IPS-NIHi11 (cell line): ENCODE results near the gene MINPP1.

ENCODE experiments used
- DNase-seq: peaks from one replicate; pipeline ENCODE4 v3.0.0; 2012; ENCODE audit warnings: mixed read lengths, low spot score

Gene MINPP1

DNA sequence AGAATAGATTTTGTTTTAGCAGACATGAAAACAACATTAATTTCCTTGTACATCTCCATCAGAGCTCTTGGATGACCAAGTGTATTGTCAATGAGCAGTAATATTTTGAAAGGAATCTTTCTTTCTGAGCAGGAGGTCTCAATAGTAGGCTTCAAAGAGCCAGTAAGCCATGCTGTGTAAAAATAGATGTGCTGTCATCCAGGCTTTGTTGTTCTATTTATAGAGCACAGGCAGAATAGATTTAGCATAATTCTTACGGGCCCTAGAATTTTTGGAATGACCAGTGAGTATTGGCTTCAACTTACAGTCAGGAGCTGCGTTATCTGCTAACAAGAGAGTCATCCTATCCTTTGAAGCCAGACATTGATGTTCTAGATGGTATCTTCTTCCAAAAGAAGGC is 19.0 kb downstream of the MINPP1 start:
- no peak for DNase-seq

DNA sequence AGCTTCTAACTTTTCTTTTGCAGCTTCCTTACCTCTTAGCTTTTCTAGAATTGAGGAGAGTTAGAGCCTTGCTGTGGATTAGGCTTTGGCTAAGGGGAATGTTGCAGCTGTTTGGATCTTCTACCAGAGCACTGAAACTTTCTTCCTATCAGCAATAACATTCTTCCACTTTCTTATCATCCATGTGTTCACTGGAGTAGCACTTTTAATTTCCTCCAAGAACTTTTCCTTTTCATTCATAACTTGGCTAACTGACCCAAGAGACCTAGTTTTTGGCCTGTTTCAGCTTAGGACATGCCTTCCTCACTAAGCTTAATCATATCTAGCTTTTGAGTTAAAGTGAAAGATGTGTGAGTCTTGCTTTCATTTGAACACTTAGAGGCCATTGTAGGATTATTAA is 19.6 kb downstream of the MINPP1 start:
- no peak for DNase-seq

DNA sequence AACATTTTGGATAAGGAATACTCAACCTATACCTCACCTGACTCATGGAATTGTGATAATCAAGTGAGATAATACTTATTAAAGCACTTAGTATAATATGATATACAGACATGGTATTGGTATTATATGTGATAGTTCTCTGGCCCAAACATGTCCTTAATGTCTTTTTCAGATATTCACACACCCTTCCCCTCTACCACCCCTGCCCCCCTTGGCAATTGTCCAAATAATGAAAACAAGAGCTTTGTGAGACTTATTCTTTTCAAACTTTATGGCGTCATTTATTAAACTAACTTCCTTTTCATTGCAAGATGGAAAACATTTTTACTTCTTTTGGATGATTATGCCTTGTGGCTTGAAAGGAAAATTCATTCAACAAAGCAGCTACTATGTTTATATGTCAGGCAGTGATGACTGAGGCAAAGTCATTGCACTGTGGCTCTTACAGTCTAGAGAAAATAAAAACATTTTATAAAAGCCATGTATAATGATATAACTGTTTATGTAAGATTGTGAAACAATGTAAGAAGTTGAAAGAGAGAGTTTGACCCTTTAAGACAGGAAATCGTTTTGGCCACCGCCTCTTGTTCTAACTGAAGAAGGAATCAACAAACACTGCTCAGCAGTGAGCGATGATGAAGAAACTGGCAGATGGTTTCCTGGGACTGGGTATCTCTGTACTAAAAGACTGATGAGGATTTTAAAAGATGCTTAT is 27.4 kb downstream of the MINPP1 start:
- DNase-seq, result no peak

DNA sequence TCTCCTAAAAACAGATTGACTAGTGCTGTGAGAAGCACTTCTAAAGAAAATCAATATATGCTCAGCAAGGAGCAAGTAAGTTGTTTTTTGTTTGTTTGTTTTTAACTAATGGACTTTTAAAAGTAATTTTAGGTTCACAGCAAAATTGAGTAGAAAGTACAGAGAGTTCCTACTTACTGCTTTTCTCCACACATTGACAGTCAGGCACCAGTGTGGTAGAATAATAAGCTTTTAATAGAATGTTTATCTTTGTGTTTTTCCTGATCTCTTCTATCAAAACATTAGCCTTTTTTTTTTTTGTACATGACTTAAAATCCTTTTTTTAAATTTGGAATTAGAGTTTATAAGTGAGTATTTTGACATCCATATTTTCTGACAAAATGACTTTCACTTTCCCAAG is 28.0 kb downstream of the MINPP1 start:
- DNase-seq, result no peak

DNA sequence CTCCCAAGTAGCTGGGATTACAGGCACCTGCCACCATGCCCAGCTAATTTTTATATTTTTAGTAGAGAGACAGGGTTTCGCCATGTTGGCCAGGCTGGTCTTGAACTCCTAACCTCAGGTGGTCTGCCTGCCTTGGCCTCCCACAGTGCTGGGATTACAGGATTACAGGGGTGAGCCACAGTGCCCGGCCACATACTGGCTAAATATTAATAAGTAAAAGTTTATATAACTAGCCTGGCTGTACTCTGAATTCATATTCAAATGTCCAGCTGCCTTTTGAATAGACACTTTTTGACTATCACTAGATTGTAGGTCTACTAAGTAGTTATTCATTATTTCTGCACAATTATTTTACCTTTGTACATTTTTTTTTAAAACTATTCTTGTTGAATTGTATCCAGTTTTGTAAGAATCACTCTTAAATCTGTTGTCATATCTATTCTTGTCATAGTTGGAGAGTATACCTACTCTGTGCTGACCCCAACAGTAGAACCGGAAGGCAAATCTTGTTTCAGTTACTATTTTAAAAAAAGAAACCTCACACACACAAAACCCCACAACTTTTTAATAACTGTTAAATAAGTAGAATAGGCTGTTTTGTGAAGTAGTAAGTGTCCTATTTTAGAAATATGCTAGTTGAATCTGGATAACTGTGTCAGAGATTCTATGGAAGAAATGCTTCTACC is 29.6 kb downstream of the MINPP1 start:
- no peak for DNase-seq

DNA sequence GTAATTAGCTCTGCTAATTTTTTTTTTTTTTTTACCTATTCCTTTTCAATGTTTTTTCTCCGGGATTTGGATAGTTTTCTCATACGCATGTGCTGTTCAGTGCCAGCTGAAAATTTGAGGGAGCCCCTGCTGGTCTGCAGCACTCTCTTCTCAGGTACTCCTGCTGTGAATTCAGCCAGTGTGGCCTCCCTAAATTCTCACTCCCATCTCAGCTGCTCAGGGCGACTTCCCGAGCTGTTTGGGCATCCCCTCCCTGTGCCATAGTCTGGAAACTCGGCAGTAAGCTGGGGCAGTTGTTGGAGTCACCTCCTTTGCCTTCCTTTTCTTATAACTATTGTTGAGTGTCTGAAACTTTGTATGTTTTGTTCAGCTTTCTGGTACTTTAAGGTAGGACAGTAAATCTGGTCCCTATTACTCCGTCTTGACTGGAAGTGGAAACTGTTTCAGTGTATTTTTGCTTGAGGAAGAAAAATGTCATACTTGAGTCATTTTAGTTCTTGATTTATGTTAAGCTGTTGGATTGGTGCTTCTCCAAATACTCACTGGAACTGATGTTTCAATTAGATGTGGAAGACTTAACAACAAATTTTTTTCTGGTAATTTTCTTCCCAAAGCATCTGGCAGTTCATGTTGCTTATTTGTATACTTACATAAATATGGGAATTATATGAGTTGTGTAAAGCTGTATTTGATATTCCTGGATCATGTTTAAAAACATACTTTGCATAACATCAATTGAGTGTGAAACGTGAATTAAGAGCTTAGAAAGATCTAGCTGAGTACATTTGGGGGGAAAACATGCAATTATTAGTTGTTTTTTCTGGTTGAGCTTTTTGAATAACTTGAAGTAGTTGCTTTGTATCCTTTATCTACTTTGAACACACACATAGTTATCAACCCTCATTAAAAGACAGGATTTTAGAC is 33.7 kb downstream of the MINPP1 start:
- peak; percentile 36 for DNase-seq

DNA sequence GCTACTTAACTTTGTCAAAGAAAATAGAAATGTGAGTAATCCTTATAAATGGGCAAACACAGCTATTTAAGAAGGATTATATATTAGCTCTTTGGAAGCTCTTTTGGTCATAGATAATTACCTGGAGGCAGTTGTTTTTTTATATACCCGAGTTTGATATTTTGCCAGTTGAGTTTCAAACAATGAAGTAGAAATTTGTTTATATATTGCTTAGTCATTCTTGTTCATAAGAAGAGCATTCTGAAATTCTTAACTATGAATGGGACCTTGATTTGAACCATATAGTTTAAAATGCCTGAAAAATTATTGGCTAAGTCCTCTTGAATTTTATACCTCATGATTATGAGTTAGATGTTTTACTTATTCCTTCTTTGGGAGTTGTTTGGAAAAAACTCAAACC is 36.4 kb downstream of the MINPP1 start:
- DNase-seq, result no peak

DNA sequence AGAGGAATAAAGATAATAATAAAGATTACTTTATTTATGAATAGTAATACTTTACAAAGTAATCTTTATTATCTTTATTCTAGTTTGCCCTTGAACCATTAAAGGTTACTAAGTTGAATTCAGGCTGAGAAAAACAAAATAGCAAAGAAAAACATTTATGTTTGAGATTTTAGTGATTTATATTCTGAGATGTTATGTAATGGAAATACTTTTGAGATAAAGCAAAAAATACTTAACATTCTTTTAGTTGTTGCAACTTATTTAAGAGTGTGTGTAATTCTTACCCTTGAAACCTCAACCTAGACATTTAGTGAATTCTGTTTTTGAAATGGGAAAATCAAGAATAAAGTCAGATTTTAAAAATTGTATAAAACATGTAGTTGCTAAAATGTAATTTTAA is 40.0 kb downstream of the MINPP1 start:
- no peak for DNase-seq

DNA sequence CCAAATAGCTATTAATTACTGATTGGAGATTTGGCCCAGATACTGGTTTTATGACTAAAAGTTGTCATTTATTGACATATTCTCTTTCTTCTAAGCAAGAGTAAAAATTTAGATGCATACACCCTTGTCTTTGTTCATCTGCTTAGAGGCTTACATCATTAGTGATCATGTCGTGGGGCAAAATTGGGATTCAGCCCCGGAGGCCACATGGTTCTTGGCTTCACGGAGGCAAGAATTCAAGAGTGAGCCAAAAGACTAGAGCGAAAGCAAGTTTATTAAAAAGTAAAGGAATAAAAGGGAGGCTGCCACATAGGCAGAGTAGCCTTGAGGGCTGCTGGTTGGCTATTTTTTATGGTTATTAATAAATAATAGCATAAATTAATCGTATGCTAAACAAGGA is 41.1 kb downstream of the MINPP1 start:
- DNase-seq, result no peak

DNA sequence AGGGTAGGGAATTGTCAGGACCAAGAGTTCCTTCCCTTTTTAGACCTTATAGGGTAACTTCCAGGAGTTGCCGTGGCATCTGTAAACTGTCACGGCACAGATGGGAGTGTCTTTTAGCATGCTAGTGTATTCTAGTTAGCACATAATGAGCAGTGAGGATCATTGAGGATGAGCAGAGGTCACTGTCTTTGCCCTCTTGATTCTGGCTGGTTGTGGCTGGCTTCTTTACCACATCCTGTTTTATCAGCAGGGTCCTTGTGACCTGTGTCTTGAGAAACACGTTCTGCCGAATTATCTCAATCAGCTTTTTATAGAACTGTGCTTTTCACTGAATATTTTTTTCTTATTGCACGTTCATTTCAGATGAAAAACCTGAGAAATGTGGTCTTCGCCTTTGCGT is 41.5 kb downstream of the MINPP1 start:
- no peak for DNase-seq

DNA sequence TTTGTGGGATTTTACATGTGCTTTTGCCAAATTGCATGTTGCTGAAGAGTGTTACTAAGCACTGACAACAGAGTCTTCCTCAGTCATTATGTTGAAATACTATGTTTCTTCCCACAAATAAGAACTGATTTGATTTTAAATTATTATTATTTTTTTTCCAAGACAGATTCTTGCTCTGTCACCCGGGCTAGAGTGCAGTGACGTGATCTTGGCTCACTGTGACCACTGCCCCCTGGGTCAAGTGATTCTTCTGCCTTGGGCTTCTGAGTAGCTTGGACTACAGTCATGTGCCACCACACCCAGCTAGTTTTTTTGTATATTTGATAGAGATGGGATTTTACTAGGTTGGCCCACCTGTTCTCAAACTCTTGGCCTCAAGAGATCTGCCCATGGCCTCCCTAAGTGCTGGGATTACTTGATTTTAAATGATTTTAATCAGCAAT is 42.3 kb downstream of the MINPP1 start:
- DNase-seq, result no peak

DNA sequence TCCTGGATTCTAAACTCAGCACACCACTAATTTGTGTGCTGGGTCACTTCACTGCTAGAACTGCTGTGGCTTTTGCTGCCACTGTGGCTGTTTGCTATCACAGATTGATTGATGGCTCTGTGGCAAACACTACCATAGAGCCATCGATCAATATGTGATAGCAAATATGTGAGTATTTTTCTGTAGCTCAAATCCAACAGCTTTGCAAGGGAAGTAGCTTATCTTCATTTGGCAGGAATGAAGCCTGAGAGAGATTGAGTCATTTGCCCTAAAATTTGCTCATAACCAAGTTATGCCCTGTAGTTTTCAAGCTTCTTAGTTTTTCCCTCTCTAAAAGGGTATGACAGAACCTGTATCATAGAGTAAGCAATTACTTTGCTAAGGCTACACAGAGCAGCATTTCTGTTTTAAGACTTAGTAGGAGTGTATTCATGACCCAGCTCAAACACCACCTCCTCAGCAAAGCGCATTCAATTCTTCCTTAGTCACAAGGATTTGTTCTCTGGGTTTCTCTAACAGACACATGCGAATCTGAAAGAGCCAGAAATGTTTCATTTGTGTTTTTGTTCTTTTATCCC is 43.1 kb downstream of the MINPP1 start:
- no peak for DNase-seq

DNA sequence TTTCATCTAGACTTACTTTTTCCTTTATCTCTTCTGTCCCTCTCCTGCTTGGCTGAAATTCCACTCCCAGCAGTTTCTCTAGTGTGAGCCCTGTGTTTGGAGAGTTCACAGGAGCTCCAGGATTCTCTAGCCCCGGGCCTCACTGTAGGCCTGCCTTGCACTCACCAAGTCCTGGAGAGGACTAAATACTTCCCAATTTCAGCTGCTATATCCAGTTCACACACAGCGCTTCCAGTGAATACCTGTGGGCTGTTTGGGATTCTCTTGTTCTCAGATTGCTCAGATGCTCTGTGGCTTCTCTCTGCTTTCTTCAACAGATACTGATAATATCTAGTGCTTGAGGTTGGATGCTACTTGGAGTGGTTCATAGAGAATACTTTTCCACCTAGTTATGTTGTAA is 46.0 kb downstream of the MINPP1 start:
- no peak for DNase-seq

DNA sequence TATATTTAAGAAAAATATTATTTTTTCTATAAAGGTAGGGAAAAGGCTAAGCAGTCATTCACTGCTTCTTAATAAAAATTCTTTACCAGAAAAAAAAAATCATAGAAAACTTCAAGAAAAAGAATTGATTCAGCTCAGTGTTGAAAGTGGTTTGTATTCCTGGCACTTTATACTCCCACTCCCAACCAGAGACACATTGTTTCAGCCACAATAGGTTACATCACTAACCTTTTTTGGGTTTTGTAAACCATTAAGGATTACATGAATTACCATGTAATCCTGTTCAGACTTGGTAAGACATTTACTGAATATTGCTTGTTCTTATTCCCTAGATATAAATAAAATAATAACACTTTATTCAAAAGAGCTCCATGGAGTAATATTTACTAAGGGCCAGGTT is 46.6 kb downstream of the MINPP1 start:
- no peak for DNase-seq

DNA sequence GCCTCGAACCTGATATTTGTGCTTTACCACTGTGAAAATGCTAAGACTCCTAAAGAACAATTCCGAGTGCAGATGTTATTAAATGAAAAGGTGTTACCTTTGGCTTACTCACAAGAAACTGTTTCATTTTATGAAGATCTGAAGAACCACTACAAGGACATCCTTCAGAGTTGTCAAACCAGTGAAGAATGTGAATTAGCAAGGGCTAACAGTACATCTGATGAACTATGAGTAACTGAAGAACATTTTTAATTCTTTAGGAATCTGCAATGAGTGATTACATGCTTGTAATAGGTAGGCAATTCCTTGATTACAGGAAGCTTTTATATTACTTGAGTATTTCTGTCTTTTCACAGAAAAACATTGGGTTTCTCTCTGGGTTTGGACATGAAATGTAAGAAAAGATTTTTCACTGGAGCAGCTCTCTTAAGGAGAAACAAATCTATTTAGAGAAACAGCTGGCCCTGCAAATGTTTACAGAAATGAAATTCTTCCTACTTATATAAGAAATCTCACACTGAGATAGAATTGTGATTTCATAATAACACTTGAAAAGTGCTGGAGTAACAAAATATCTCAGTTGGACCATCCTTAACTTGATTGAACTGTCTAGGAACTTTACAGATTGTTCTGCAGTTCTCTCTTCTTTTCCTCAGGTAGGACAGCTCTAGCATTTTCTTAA is 47.7 kb downstream of the MINPP1 start:
- DNase-seq, result no peak

DNA sequence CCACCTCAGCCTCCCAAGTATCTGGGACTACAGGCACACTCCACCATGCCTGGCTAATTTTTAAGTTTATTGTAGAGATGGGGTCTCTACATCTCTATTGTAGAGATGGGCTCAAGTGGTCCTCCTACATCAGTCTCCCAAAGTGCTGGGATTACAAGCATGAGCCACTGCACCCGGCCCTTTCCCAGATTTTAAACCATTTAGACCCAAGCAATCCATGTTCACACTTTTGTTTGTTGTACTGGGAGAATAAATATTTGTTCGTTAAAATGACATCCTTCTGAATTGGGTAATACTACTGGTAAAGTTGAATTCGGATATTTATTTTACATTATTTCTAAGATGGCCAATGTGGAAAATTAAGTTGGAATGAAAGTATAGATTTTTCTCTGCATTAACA is 52.7 kb downstream of the MINPP1 start:
- DNase-seq, result no peak

DNA sequence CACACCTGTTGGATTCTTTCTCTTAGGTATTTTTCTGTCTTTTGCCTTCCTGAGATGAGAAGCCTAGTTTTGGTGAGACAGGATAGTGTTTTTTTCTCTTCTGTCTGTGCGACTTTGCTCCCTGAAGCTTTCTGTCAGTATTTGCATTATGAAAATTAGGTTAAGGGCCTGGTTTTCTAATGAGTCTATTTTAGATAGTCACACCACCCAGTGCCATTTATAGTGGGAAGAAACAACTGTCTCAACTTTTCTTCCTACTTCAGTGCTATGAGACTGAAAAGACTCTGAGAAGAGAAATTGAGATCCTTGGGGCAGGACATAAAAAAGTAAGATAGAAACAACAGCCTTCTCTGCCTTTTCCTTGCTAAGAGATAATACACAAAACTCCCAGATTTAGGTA is 53.6 kb downstream of the MINPP1 start:
- DNase-seq, result no peak

DNA sequence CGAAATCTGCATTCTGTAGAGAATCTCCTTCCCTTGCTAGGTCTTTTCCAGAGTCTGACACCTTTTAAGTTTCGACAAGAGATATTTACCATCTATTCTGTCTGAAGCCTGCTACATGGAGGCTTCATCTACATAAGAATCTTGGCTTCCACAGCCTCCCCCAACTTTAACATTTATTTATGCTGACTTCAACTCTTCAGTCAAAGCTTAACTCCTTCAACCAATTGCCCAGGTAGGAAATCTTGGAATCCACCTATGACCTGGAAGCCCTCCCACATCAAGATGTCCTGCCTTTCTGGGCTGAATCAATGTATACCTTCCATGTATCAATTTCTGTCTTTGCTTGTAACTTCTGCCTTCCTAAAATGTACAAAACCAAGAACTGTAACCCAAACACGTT is 54.7 kb downstream of the MINPP1 start:
- DNase-seq, result no peak

DNA sequence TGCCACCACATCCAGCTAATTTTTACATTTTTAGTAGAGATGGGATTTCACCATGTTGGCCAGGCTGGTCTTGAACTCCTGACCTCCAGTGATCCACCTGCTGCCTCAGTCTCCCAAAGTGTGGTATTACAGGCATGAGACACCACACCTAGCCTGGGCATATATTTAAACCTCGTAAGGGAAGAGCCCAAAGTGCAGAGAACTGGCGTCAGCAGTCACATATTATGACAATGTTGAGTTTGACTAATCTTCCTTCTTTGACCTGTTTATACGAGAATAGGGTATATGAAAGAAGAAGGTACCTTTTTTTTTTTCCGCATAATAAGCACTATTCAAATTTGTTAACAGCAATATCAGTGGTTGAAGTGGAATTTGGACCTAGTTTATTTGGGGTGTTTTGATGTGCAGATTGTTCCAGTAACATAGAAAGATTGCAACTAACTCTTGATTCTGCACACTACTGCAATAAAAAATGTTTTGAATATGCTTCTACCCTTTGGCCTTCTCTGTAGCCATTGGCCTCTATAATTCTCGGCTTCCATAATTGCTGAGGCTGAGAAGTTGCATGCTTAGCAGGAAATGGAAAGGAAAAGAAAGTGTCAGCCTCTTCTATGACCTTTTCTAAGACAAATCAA is 55.9 kb downstream of the MINPP1 start:
- DNase-seq, result no peak

DNA sequence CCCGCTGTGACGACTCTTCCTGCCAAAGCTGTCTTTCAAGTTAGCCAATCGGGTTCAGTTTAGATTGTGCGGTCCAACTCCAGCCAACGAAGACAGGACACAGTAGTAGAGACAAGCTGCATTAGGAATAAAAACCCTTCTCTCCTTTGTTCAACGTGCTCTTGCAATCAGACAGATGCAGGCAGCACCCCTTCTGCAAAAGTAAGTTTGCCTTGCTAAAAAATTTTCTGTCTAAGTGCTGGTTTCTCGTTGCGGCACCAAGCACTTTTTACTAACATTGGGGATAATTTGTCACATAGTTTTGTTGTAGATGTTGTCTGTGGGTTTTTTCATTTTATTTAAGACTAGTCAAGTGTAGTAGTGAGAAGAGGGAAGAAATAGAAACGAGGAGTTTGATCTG is 58.1 kb downstream of the MINPP1 start:
- no peak for DNase-seq

DNA sequence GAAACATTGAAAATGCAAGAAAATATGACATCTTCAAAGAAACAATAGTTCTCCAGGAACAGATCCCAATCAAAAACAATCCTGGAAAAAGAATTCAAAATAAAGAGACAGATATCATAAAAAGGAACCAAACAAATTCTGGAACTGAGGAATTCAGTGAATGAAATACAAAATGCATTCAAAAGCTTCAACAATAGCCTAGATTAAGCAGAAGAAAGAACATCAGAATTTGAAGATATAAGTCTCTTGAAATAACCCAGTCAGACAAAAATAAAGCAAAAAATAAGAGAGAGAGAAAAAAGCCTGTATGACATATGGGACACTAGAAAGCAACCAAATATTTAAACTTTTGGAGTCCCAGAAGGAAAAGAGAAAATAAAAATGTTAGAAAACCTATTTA is 60.3 kb downstream of the MINPP1 start:
- DNase-seq, result no peak
